ENCODE measurements around the gene PCGF1. TPM values are rescaled to one million over a fixed set of nuclear protein-coding genes. Genes with fewer than 3 reads are reported as not detected.

The PCGF1 gene
- total and polyA plus RNA-seq, 2 of the 4 experiments (the other 2 are of a cell fraction): 23.4 to 31.4 TPM

- ChIA-PET CTCF (no interaction called here), POLR2A (ENCODE audit: unreplicated experiment) (no interaction called here)
- Histone ChIP-seq H3K36me3 (ENCODE audit: control insufficient read depth, insufficient read depth, low read length) (peaks cover 45% of the 10 kb centered on the region), H3K18ac (ENCODE audit: low read depth, low read length) (no peak overlapping the region), H3K9me3 (ENCODE audit: control insufficient read depth, insufficient read depth, low read length) (no peaks in the 10 kb centered on the region), H2BK15ac (ENCODE audit: low read depth, low read length) (no peak overlapping the region), H3K4me1 (ENCODE audit: control insufficient read depth, insufficient read depth, low read length) (peaks cover 5% of the 10 kb centered on the region; the same call in 1 of the 2 replicates), H3K4me2 (ENCODE audit: low read depth, low read length) (no peak overlapping the region), H3K9ac (ENCODE audit: low read depth, low read length) (no peak overlapping the region), H3K79me1 (ENCODE audit: low read depth in 1 of 2, low read length in 2 of 2) (peaks cover 15 to 35% of the 10 kb centered on the region in 2 experiments), H3K56ac (ENCODE audit: extremely low read depth, insufficient read depth, low read length) (no peak overlapping the region), H3K4ac (ENCODE audit: low read depth, low read length) (no peak overlapping the region), H4K8ac (ENCODE audit: low read depth in 2 of 2, low read length in 2 of 2) (no peak overlapping the region), H3K27me3 (ENCODE audit: control insufficient read depth, insufficient read depth, low read length) (no peaks in the 10 kb centered on the region), H4K5ac (ENCODE audit: low read depth, low read length) (no peak overlapping the region), H4K20me1 (ENCODE audit: insufficient read depth, low read length) (no peaks in the 10 kb centered on the region; the same call in 1 of the 2 replicates), H2AK9ac (replicated peaks; ENCODE audit: low read depth, low read length, poor library complexity) (no peak overlapping the region), H2BK5ac (ENCODE audit: low read depth, low read length, poor library complexity, severe bottlenecking) (no peak overlapping the region), H2AFZ (replicated peaks; ENCODE audit: low read length, poor library complexity) (no peak overlapping the region), H3K9me1 (ENCODE audit: insufficient read depth, low read length) (peaks cover 9% of the 10 kb centered on the region; the same call in 1 of the 2 replicates), H4K91ac (ENCODE audit: insufficient read depth, low read depth, low read length) (no peak overlapping the region), H3K27ac (ENCODE audit: insufficient read depth, low read length) (no peak overlapping the region), H2BK120ac (ENCODE audit: low read depth, low read length) (no peak overlapping the region), H3K23ac (ENCODE audit: low read depth, low read length) (no peak overlapping the region), H2AK5ac (ENCODE audit: low read depth, low read length) (no peak overlapping the region), H3K14ac (replicated peaks; ENCODE audit: low read depth, low read length) (no peak overlapping the region), H3K4me3 (ENCODE audit: insufficient read depth, low read depth, low read length) (no peak overlapping the region), H2BK20ac (ENCODE audit: low read depth, low read length) (no peak overlapping the region)
- no TSS peak for BruUV-seq (replicated peaks)
- in situ Hi-C loops (cut with MboI; ENCODE audit: low sequenced_read_pairs): loop anchor here (25.0 kb wide), 1 partner anchor 372 kb away; no protein-coding TSS in a partner anchor
- no CpG with 5 or more reads among the region's 9 CpGs for WGBS, 2 experiments (ENCODE audit: extremely low coverage in 2 of 2, insufficient read length in 1 of 2)
- DNase-seq (no peak), ATAC-seq (ENCODE audit: low read depth) (no peak)
- dilution Hi-C loops (cut with HindIII; ENCODE audit: low sequenced_read_pairs, unreplicated experiment): no loop called here
- intact Hi-C loops (cut with micrococcal nuclease): no loop called here
- no peak for TF ChIP-seq RAD21 (IDR thresholded peaks at IDR 0.05; ENCODE audit: low read length)
- TF ChIP-seq, protein P1, sequence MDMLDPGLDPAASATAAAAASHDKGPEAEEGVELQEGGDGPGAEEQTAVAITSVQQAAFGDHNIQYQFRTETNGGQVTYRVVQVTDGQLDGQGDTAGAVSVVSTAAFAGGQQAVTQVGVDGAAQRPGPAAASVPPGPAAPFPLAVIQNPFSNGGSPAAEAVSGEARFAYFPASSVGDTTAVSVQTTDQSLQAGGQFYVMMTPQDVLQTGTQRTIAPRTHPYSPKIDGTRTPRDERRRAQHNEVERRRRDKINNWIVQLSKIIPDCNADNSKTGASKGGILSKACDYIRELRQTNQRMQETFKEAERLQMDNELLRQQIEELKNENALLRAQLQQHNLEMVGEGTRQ (IDR thresholded peaks at IDR 0.05; ENCODE audit: low read depth, low read length): no peak
- no peak for TF ChIP-seq SMC3 (IDR thresholded peaks at IDR 0.05; ENCODE audit: low read depth, low read length)
- TF ChIP-seq, protein P2, sequence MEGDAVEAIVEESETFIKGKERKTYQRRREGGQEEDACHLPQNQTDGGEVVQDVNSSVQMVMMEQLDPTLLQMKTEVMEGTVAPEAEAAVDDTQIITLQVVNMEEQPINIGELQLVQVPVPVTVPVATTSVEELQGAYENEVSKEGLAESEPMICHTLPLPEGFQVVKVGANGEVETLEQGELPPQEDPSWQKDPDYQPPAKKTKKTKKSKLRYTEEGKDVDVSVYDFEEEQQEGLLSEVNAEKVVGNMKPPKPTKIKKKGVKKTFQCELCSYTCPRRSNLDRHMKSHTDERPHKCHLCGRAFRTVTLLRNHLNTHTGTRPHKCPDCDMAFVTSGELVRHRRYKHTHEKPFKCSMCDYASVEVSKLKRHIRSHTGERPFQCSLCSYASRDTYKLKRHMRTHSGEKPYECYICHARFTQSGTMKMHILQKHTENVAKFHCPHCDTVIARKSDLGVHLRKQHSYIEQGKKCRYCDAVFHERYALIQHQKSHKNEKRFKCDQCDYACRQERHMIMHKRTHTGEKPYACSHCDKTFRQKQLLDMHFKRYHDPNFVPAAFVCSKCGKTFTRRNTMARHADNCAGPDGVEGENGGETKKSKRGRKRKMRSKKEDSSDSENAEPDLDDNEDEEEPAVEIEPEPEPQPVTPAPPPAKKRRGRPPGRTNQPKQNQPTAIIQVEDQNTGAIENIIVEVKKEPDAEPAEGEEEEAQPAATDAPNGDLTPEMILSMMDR (conservative IDR thresholded peaks at IDR 0.05; ENCODE audit: low read depth, low read length): no peak
- no peak for TF ChIP-seq RFX5 (IDR thresholded peaks at IDR 0.05; ENCODE audit: low read depth, low read length)
- no peak for TF ChIP-seq BHLHE40 (IDR thresholded peaks at IDR 0.05; ENCODE audit: low read depth, low read length)
- no peak for TF ChIP-seq MAFK (IDR thresholded peaks at IDR 0.05; ENCODE audit: low read depth, low read length)
- TF ChIP-seq CHD1 (IDR thresholded peaks at IDR 0.05; ENCODE audit: low read depth, low read length): no peak
- TF ChIP-seq FOS (IDR thresholded peaks at IDR 0.05; ENCODE audit: low read depth, low read length): no peak
Observed at GRCh38 chr2:74489906-74490305, 17.6 kb downstream of the PCGF1 start.
